Measurements from ENCODE around the gene SLC45A2.
A peak's percentile ranks its signal among the peaks of the same experiment; 100 is the strongest.

SLC45A2 gene

DNA sequence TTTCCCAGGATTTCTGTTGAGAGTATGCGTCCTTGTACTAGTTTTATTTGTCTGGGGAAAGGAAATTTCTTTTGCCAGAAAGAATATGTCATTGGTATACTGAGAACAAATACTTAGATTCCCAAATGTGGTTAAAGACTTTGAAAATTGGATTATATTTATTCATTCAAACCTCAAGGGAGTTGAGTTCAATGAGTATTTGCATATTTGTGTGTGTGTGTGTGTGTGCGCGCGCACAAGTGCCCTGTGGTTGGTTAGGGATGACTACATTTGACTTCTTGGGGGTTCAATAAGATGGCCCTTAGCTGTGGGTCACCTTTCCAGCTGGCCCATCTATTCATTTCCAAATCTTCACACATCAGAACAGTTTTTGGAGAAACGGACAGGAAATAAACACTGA lies 43.4 kb downstream of the SLC45A2 start:
- no peak overlapping the region for H3K27ac Mint-ChIP-seq (ENCODE audit: low read depth)
- H3K4me1 Mint-ChIP-seq = no peaks in the 10 kb centered on the region
- H3K27me3 Mint-ChIP-seq = peaks cover 71% of the 10 kb centered on the region
- DNase-seq (ENCODE audit: low spot score in 2 of 2) (no peak), ATAC-seq (replicated peaks; ENCODE audit: extremely low read depth, poor library complexity, severe bottlenecking) (no peak)
- no peaks in the 10 kb centered on the region for H3K36me3 Mint-ChIP-seq (ENCODE audit: insufficient read depth)
- H3K4me3 Mint-ChIP-seq = no peak overlapping the region
- H3K9me3 Mint-ChIP-seq = no peaks in the 10 kb centered on the region

DNA sequence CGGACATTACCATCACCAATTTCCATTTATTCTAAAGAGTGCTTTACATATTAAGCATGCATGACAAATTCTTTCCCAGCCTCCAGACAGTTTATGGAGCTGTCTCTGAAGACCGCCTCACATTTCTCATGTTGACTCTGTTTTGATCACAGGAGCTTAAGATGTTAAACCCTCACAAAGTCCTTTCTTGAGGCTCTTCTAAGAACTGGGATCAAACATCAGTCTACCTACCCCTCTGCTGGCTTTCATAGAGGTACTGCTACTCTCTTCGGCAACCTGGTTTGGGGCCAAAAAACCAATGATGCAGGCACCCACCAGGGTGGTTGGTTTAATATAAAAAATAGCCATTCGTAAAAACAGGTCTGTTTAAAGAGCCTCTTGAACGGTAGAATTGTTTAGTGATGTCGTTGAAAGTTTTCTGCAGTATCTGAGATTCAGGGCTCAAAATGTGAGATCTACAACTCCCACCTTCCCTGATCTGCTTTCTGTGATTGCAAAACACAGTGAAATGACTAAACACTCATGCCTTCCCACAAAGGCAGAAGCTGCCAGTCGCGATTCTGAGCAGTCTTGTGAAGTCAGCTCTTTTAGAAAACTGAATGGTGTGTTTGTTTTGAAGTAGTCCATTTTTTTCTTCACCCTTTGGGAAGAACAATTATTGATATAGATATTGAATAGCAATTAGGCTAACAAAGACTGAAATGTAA lies 44.8 kb downstream of the SLC45A2 start:
- H3K4me3 Mint-ChIP-seq = no peak overlapping the region
- ATAC-seq (replicated peaks; ENCODE audit: extremely low read depth, poor library complexity, severe bottlenecking) = no peak
- no peaks in the 10 kb centered on the region for H3K36me3 Mint-ChIP-seq (ENCODE audit: insufficient read depth)
- H3K27me3 Mint-ChIP-seq = peaks cover 73% of the 10 kb centered on the region
- DNase-seq (ENCODE audit: low spot score in 2 of 2) = no peak
- no peak overlapping the region for H3K27ac Mint-ChIP-seq (ENCODE audit: low read depth)
- no peaks in the 10 kb centered on the region for H3K4me1 Mint-ChIP-seq
- H3K9me3 Mint-ChIP-seq = no peaks in the 10 kb centered on the region

DNA sequence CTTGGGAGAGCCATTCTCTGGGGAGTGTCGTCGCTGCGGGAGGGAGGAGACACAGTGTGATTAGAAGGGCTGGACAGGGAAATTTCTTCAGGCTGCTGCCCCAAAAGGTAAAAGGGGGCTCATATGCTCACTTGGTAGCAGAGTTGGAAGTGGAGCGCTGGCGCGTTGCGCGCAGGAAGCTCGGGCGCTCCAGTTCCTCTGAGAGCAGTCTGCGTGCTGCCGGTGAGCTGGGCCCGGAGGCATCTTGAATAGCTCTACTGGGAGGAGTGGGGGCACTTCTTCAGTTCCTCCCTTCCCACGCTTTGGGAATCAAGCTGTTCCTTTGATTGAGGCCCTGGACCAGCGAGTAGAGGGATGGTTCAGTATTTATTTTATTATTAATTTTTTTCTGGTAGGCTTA lies 45.6 kb downstream of the SLC45A2 start:
- Mint-ChIP-seq H3K27me3 (peaks cover 73% of the 10 kb centered on the region), H3K4me3 (no peak overlapping the region), H3K27ac (ENCODE audit: low read depth) (no peak overlapping the region), H3K36me3 (ENCODE audit: insufficient read depth) (no peaks in the 10 kb centered on the region), H3K4me1 (no peaks in the 10 kb centered on the region), H3K9me3 (no peaks in the 10 kb centered on the region)
- no peak for DNase-seq (ENCODE audit: low spot score in 2 of 2)
- ATAC-seq (replicated peaks; ENCODE audit: extremely low read depth, poor library complexity, severe bottlenecking) = no peak

DNA sequence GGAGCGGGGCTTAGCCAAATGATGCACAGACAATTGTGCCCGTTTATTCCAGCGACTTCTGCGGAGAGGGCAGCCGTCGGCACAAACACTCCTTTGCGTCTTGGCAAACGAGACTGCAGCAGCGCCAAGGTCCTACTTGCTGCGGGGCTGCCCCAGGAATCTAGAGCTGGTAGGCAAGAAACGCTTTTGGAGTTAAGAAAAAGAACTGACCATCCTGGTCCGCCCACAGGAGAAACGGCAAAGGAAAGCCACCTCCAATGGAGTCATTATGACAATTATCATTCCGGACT lies 46.0 kb downstream of the SLC45A2 start:
- no peak for DNase-seq (ENCODE audit: low spot score in 2 of 2)
- Mint-ChIP-seq H3K27me3 (peaks cover 69% of the 10 kb centered on the region), H3K36me3 (ENCODE audit: insufficient read depth) (no peaks in the 10 kb centered on the region), H3K4me3 (no peak overlapping the region), H3K27ac (ENCODE audit: low read depth) (no peak overlapping the region), H3K4me1 (no peaks in the 10 kb centered on the region), H3K9me3 (no peaks in the 10 kb centered on the region)
- no peak for ATAC-seq (replicated peaks; ENCODE audit: extremely low read depth, poor library complexity, severe bottlenecking)

DNA sequence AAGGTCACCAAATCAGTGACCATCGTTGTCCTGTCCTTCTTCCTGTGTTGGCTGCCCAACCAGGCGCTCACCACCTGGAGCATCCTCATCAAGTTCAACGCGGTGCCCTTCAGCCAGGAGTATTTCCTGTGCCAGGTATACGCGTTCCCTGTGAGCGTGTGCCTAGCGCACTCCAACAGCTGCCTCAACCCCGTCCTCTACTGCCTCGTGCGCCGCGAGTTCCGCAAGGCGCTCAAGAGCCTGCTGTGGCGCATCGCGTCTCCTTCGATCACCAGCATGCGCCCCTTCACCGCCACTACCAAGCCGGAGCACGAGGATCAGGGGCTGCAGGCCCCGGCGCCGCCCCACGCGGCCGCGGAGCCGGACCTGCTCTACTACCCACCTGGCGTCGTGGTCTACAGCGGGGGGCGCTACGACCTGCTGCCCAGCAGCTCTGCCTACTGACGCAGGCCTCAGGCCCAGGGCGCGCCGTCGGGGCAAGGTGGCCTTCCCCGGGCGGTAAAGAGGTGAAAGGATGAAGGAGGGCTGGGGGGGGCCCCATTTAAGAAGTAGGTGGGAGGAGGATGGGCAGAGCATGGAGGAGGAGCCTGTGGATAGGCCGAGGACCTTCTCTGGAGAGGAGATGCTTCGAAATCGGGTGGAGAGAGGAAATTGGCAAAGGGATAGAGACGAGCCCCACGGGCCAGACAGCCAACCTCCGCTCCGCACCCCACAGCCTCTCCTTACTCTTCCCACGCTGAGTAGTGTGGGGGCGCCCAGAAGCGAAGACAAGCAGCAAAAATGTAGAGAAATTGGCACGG lies 46.6 kb downstream of the SLC45A2 start:
- H3K4me3 Mint-ChIP-seq = no peak overlapping the region
- no peak overlapping the region for H3K27ac Mint-ChIP-seq (ENCODE audit: low read depth)
- DNase-seq (ENCODE audit: low spot score in 2 of 2) (no peak), ATAC-seq (replicated peaks; ENCODE audit: extremely low read depth, poor library complexity, severe bottlenecking) (no peak)
- H3K27me3 Mint-ChIP-seq = peaks cover 64% of the 10 kb centered on the region
- H3K36me3 Mint-ChIP-seq (ENCODE audit: insufficient read depth) = no peaks in the 10 kb centered on the region
- H3K4me1 Mint-ChIP-seq = no peaks in the 10 kb centered on the region
- no peaks in the 10 kb centered on the region for H3K9me3 Mint-ChIP-seq

DNA sequence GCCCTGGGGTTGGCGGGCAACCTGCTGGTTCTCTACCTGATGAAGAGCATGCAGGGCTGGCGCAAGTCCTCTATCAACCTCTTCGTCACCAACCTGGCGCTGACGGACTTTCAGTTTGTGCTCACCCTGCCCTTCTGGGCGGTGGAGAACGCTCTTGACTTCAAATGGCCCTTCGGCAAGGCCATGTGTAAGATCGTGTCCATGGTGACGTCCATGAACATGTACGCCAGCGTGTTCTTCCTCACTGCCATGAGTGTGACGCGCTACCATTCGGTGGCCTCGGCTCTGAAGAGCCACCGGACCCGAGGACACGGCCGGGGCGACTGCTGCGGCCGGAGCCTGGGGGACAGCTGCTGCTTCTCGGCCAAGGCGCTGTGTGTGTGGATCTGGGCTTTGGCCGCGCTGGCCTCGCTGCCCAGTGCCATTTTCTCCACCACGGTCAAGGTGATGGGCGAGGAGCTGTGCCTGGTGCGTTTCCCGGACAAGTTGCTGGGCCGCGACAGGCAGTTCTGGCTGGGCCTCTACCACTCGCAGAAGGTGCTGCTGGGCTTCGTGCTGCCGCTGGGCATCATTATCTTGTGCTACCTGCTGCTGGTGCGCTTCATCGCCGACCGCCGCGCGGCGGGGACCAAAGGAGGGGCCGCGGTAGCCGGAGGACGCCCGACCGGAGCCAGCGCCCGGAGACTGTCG lies 47.3 kb downstream of the SLC45A2 start:
- H3K36me3 Mint-ChIP-seq (ENCODE audit: insufficient read depth) = no peaks in the 10 kb centered on the region
- H3K9me3 Mint-ChIP-seq = no peaks in the 10 kb centered on the region
- peaks cover 62% of the 10 kb centered on the region for H3K27me3 Mint-ChIP-seq
- H3K27ac Mint-ChIP-seq (ENCODE audit: low read depth) = no peak overlapping the region
- no peaks in the 10 kb centered on the region for H3K4me1 Mint-ChIP-seq
- ATAC-seq (replicated peaks; ENCODE audit: extremely low read depth, poor library complexity, severe bottlenecking) = no peak
- H3K4me3 Mint-ChIP-seq = no peak overlapping the region
- DNase-seq (ENCODE audit: low spot score in 2 of 2) = no peak

DNA sequence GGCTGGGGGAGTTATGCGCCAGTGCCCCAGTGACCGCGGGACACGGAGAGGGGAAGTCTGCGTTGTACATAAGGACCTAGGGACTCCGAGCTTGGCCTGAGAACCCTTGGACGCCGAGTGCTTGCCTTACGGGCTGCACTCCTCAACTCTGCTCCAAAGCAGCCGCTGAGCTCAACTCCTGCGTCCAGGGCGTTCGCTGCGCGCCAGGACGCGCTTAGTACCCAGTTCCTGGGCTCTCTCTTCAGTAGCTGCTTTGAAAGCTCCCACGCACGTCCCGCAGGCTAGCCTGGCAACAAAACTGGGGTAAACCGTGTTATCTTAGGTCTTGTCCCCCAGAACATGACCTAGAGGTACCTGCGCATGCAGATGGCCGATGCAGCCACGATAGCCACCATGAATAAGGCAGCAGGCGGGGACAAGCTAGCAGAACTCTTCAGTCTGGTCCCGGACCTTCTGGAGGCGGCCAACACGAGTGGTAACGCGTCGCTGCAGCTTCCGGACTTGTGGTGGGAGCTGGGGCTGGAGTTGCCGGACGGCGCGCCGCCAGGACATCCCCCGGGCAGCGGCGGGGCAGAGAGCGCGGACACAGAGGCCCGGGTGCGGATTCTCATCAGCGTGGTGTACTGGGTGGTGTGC lies 48.0 kb downstream of the SLC45A2 start, which contains the start of gene RXFP3:
RXFP3 (plus strand) TSS at position 6 of the 636 bp plus-strand sequence; CDS start at position 361, 355 bp downstream.
- Mint-ChIP-seq H3K4me1 (no peaks in the 10 kb centered on the region), H3K9me3 (no peaks in the 10 kb centered on the region), H3K27ac (ENCODE audit: low read depth) (no peak within 1 kb of the TSS), H3K36me3 (ENCODE audit: insufficient read depth) (no peaks in the 10 kb centered on the region), H3K27me3 (peaks cover 62% of the 10 kb centered on the region), H3K4me3 (no peak within 1 kb of the TSS)
- ATAC-seq (replicated peaks; ENCODE audit: extremely low read depth, poor library complexity, severe bottlenecking) (no peak), DNase-seq (ENCODE audit: low spot score in 2 of 2) (no peak)

DNA sequence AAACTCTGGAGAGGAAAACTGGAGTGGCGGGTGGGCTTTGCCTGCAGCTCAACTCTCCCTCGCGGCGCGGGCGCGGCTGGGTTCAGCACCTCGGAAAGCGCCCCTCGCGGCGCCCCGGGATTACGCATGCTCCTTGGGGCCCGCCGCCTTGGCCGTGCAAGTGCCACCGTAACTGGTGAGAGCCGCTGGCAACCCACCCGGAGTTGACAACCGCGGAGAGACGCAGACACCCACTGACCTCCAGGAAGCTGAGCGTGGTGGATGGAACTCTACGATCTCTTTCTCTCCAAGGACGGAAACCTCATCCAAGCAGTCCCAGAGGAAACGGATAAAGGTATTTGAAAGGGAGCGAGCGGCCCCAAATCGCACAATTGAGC lies 48.5 kb downstream of the SLC45A2 start:
- Mint-ChIP-seq H3K27me3 (peaks cover 61% of the 10 kb centered on the region), H3K4me3 (no peak overlapping the region), H3K9me3 (no peaks in the 10 kb centered on the region), H3K36me3 (ENCODE audit: insufficient read depth) (no peaks in the 10 kb centered on the region), H3K4me1 (no peaks in the 10 kb centered on the region), H3K27ac (ENCODE audit: low read depth) (no peak overlapping the region)
- ATAC-seq (replicated peaks; ENCODE audit: extremely low read depth, poor library complexity, severe bottlenecking) (peak; percentile 47), DNase-seq (ENCODE audit: low spot score in 2 of 2) (no peak)

DNA sequence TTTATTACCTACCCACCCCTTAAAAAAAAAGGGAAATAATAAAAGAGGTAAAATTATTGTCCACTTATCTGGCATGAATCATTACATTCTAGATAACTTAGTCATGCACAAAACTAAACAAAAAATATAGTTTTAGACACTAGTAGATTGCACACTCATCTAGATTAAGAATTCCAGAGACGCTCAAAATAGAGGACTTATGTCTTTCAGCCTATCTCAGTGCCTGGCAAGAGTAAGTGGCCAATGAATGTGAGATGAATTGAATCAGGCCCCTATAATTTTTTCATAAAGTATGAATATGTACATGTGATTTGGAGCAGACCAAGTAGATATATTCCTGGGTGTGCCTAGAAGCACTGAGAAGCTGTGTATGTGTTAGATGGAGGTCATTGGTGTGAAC lies 50.3 kb downstream of the SLC45A2 start:
- no peak overlapping the region for H3K27ac Mint-ChIP-seq (ENCODE audit: low read depth)

DNA sequence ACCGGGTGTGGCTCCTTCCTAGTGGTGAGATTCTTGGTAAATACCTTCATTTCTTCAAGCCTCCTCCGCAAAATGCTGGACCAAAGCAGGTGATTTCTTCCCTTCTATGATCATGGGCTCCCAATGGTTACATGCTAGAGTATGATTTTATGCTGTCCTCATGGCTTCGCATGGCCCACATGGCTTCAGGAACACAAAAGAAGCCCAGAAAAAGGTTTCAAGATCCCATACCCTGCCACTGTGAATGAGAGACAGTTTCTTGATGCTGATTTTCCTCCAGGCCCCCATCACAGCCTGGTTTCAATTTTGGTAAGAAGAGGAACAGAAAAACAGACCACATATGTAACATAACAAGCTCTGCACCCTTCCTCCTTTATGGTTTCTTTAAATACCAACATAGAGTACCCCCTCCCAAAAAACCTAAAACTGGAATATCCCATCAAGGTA lies 50.7 kb downstream of the SLC45A2 start:
- H3K9me3 Mint-ChIP-seq = no peaks in the 10 kb centered on the region
- DNase-seq (ENCODE audit: low spot score in 2 of 2) = no peak
- ATAC-seq (replicated peaks; ENCODE audit: extremely low read depth, poor library complexity, severe bottlenecking) = no peak
- H3K4me1 Mint-ChIP-seq = no peaks in the 10 kb centered on the region
- H3K27me3 Mint-ChIP-seq = peaks cover 39% of the 10 kb centered on the region
- H3K36me3 Mint-ChIP-seq (ENCODE audit: insufficient read depth) = no peaks in the 10 kb centered on the region
- H3K27ac Mint-ChIP-seq (ENCODE audit: low read depth) = no peak overlapping the region
- no peak overlapping the region for H3K4me3 Mint-ChIP-seq

More for the DNA sequence above, 50.3 kb downstream of the SLC45A2 start:
- Mint-ChIP-seq H3K9me3 (no peaks in the 10 kb centered on the region), H3K4me1 (no peaks in the 10 kb centered on the region), H3K27me3 (peaks cover 43% of the 10 kb centered on the region), H3K36me3 (ENCODE audit: insufficient read depth) (no peaks in the 10 kb centered on the region), H3K4me3 (no peak overlapping the region)
- ATAC-seq (replicated peaks; ENCODE audit: extremely low read depth, poor library complexity, severe bottlenecking) (no peak), DNase-seq (ENCODE audit: low spot score in 2 of 2) (no peak)

DNA sequence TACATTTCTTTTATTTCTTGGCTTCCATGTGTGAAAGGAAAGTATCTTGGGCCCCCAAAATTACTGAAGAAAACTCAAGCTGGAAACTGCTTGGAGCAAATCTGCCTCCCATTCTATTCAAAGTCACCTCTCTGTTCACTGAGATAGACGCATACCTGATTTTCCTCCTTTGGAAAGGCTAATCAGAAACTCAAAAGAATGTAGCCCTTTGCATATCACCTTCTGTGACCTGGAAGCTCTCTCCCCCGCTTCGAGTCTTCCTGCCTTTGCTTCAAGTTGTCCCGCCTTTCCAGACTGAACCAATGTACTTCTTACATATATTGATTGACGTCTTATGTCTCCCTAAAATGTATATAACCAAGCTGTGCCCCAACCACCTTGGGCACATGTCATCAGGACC lies 53.4 kb downstream of the SLC45A2 start:
- Mint-ChIP-seq H3K4me3 (no peak overlapping the region), H3K27me3 (peaks cover 29% of the 10 kb centered on the region), H3K27ac (ENCODE audit: low read depth) (no peak overlapping the region), H3K36me3 (ENCODE audit: insufficient read depth) (no peaks in the 10 kb centered on the region), H3K4me1 (no peaks in the 10 kb centered on the region), H3K9me3 (no peaks in the 10 kb centered on the region)
- DNase-seq (ENCODE audit: low spot score in 2 of 2) (no peak), ATAC-seq (replicated peaks; ENCODE audit: extremely low read depth, poor library complexity, severe bottlenecking) (no peak)

DNA sequence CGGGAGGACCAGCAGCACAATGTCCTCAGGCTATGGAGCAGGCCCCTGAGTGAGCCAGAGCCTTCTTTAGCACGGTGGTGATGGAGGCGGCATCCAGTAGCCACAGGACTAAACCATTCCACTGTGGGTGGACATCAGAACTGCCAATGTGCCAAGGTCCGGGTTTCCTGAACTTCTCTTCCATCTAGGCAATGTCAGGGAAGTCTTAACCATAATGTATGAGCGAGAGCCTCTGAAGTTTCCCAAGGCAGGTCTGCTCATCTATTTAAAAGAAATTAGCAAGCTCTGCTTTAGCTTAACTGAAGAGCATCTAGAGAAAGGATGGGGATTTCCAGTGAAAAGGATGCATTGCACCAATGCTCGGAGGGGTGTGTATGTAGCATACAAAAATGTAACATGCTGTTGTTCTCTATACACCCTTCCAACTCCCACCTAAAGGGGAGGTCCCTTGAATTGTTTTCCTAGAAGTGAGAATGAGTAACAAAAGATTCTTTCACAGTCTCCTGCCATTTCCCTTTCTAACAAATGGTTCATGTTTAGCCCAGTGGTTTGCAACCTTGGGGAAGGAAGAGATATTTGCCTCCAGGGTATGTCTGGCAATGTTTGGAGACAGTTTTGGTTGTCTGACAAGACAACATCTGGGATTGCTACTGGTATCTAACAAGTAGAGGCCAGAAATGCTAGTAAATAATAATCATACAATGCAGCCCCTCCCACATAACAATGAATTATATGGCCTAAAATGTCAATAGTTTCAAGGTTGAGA lies 54.4 kb downstream of the SLC45A2 start:
- ATAC-seq (replicated peaks; ENCODE audit: extremely low read depth, poor library complexity, severe bottlenecking) (no peak), DNase-seq (ENCODE audit: low spot score in 2 of 2) (no peak)
- no peak overlapping the region for H3K4me3 Mint-ChIP-seq
- no peaks in the 10 kb centered on the region for H3K4me1 Mint-ChIP-seq
- H3K36me3 Mint-ChIP-seq (ENCODE audit: insufficient read depth) = no peaks in the 10 kb centered on the region
- peaks cover 28% of the 10 kb centered on the region for H3K27me3 Mint-ChIP-seq
- no peak overlapping the region for H3K27ac Mint-ChIP-seq (ENCODE audit: low read depth)
- no peaks in the 10 kb centered on the region for H3K9me3 Mint-ChIP-seq

Measured in central memory CD8-positive, alpha-beta T cell (primary cell).